ENCODE data around the gene ZBTB44. TPM values are rescaled to one million over a fixed set of nuclear protein-coding genes. Genes with fewer than 3 reads are reported as not detected.
"Not testable (repeated sequence)": the region's sequence is repeated elsewhere in the genome, so short reads cannot be mapped to it uniquely, and the experiment has no call there.

The ZBTB44 gene
- total and polyA plus RNA-seq, 3 donors from 2014 or later: 103 to 158 (median 125) TPM

DNA sequence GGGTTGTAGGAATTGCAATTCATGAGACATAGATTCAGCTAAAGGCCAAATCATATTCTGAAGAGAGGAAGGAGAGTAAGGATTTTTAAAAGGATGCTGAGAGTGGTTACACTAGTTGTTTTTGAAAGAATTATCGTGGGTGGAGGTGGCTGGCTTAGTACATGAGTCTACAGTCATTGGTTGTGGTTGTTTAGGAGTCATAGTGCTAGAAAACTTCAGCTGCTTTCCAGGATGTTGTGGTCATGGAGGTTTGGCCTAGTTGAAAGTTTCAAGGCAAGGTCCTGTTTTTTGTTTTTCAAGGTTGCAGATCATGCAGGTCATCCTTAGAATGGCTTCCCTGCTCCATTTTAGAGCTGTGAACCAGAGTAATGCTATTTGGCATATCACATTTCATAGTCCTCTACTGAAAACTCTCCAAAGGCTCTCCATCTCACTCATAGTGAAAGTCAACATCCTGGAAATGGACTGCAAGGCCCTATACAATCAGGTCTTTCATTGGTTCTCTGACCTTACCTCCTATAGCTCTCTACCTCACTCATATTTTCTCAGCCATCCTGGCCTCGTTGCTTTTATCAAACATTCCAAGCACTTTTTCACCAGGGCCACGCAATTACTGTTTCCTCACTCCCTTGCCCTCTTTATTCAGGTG, 26.1 kb upstream of the ZBTB44 start:
- no peaks in the 10 kb centered on the region for H3K27me3 ChIP-seq
- no peak overlapping the region for H3K27ac ChIP-seq
- 82 to 84% methylated on average over 3 of the region's 3 CpGs for WGBS, 2 donors
- no peaks in the 10 kb centered on the region for H3K36me3 ChIP-seq (ENCODE audit: low read depth, missing control alignments)
- intact Hi-C loops (cut with DNase I; ENCODE audit: low total_unique reads): no loop called here
- H3K4me1 ChIP-seq: no peaks in the 10 kb centered on the region
- no peak overlapping the region for H3K4me3 ChIP-seq
- no peaks in the 10 kb centered on the region for H3K9me3 ChIP-seq
- TF ChIP-seq POLR2A (IDR thresholded peaks at IDR 0.05): no peak
- TF ChIP-seq, protein P1, sequence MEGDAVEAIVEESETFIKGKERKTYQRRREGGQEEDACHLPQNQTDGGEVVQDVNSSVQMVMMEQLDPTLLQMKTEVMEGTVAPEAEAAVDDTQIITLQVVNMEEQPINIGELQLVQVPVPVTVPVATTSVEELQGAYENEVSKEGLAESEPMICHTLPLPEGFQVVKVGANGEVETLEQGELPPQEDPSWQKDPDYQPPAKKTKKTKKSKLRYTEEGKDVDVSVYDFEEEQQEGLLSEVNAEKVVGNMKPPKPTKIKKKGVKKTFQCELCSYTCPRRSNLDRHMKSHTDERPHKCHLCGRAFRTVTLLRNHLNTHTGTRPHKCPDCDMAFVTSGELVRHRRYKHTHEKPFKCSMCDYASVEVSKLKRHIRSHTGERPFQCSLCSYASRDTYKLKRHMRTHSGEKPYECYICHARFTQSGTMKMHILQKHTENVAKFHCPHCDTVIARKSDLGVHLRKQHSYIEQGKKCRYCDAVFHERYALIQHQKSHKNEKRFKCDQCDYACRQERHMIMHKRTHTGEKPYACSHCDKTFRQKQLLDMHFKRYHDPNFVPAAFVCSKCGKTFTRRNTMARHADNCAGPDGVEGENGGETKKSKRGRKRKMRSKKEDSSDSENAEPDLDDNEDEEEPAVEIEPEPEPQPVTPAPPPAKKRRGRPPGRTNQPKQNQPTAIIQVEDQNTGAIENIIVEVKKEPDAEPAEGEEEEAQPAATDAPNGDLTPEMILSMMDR (IDR thresholded peaks at IDR 0.05): no peak
- no peak for DNase-seq

DNA sequence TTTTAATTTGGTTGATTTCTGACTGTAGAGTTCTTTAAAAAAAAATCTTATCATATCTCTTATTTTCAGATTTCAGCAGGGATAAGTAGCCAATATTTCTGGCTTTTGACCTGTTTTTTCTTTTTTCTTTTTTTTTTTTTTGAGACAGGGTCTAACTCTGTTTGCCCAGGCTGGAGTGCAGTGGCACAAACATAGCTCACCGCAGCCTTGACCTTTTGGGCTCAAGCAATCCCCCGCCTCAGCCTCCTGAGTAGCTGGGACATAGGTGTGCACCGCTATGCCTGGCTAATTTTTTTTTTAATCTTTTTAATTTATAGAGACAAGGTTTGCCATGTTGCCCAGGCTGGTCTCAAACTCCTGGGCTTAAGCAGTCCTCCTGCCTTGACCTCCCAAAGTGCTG, 23.9 kb upstream of the ZBTB44 start:
- Histone ChIP-seq H3K9me3 (no peaks in the 10 kb centered on the region), H3K36me3 (ENCODE audit: low read depth, missing control alignments) (no peaks in the 10 kb centered on the region), H3K27ac (no peak overlapping the region), H3K27me3 (no peaks in the 10 kb centered on the region), H3K4me1 (no peaks in the 10 kb centered on the region), H3K4me3 (no peak overlapping the region)
- intact Hi-C loops (cut with DNase I; ENCODE audit: low total_unique reads): no loop called here
- no peak for DNase-seq
- TF ChIP-seq, protein P1 (IDR thresholded peaks at IDR 0.05): no peak
- TF ChIP-seq POLR2A (IDR thresholded peaks at IDR 0.05): no peak
- 86 to 92% methylated on average over 3 of the region's 3 CpGs for WGBS, 2 donors

DNA sequence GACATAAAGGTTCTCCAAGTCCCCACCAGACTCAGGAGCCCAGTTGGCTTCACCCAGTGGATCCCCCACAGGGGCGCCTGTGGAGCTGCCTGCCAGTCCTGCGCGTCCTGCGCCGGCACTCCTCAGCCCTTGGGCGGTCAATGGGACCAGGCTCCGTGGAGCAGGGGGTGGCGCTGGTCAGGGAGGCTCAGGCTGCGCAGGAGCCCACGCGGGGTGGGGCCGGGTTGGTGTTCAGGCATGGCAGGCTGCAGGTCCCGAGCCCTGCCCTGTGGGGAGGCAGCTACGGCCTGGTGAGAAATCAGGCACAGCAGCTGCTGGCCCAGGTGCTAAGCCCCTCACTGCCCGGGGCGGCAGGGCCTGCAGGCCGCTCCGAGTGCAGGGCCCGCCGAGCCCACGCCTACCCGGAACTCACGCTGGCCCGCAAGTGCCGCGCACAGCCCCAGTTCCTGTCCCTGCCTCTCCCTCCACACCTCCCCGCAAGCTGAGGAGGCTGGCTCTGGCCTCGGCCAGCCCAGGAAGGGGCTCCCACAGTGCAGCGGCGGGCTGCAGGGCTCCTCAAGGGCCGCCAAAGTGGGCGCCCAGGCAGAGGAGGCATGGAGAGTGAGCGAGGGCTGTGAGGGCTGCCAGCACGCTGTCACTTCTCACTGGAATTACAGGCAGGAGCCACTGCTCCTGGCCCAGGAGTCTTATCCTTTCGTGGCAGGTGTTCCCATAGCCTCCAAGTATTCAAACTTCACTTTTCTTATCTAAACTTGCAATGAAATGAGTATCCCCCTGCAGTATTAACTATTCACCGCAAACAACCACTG, 22.8 kb upstream of the ZBTB44 start:
- DNase-seq: peak; percentile 29

DNA sequence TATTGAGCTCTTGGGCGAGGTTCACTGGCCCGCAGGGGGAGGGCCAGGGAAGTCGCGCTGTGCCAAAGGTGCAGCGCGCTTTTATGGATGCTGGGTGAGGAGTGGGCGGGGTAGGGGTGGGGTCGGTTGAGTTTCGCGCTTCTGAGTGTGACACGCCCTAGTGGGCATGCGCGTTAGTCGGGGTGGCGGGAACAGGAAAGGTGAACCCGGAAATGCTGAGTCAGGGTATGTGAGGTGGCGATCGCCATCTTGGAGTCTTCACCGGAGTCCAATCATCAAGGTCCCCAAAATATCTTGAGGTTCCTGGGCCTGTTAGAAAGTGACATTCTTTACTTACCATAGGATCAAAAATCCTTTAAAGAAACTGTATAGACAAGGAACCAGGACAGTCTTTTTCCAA, 16.7 kb upstream of the ZBTB44 start:
- DNase-seq: peak; percentile 68
- H3K36me3 ChIP-seq (ENCODE audit: low read depth, missing control alignments); H3K4me3 ChIP-seq; H3K4me1 ChIP-seq; H3K9me3 ChIP-seq; H3K27me3 ChIP-seq; H3K27ac ChIP-seq; intact Hi-C loops (cut with DNase I; ENCODE audit: low total_unique reads): not testable (repeated sequence)
- WGBS, 2 donors: 63 to 81% methylated on average over 19 of the region's 19 CpGs

More for the DNA sequence above, 22.8 kb upstream of the ZBTB44 start:
- Histone ChIP-seq H3K9me3 (no peaks in the 10 kb centered on the region), H3K4me3 (peak overlapping the region in 1 of 2 donors; percentile 44), H3K27ac (no peak overlapping the region), H3K27me3 (no peaks in the 10 kb centered on the region), H3K36me3 (ENCODE audit: low read depth, missing control alignments) (no peaks in the 10 kb centered on the region), H3K4me1 (no peaks in the 10 kb centered on the region)
- intact Hi-C loops (cut with DNase I; ENCODE audit: low total_unique reads): no loop called here
- TF ChIP-seq POLR2A (IDR thresholded peaks at IDR 0.05): no peak
- 75 to 81% methylated on average over 4 to 34 of the region's 36 CpGs for WGBS, 2 donors

DNA sequence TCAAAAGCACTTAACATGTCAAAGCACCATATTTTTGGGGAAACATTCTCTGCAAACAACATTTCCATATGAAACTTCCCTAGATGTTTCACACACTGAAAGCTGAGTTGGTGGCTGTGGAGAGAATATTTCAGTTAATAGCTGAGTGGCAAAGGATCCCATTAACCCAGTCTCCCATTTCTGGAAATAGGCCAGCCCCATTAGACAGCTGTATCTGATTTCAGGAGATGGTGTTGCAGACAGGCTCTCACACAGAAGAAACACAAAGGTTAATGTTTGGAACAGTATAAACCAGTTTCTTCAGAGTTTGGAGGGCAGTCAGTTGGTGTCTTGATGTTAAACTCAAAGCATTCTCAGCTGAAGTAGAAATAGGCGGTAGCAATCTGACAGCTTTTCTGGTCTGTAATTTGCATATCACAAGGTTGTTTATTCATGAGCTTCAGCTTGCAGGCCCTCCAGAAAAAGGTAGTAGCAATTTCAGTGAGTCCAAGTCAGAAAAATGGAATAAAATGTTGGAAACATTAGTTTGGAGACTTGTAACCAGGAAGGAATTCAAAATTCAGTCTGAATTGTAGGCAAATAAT, 15.5 kb upstream of the ZBTB44 start:
- WGBS, 2 donors: 57 to 79% methylated on average over 1 of the region's 1 CpG
- Histone ChIP-seq H3K9me3 (no peaks in the 10 kb centered on the region), H3K4me1 (no peaks in the 10 kb centered on the region), H3K27me3 (no peaks in the 10 kb centered on the region), H3K36me3 (ENCODE audit: low read depth, missing control alignments) (no peaks in the 10 kb centered on the region), H3K4me3 (no peak overlapping the region), H3K27ac (no peak overlapping the region)
- DNase-seq: no peak
- intact Hi-C loops (cut with DNase I; ENCODE audit: low total_unique reads): no loop called here
- TF ChIP-seq POLR2A (IDR thresholded peaks at IDR 0.05): no peak
- TF ChIP-seq, protein P1 (IDR thresholded peaks at IDR 0.05): no peak

Measured in testis (tissue), 3 donors.